GM12878 (cell line): ENCODE results near the gene MLXIPL. TPM values are rescaled to one million over a fixed set of nuclear protein-coding genes. Genes with fewer than 3 reads are reported as not detected.
"Not testable (repeated sequence)": the region's sequence is repeated elsewhere in the genome, so short reads cannot be mapped to it uniquely, and the experiment has no call there.

Experiments
- ATAC-seq: fragments of 200-7000 bp; cut with Tn5 transposase; 3 replicates; pipeline ENCODE4 v1.9.1; 2020; ENCODE audit warnings: mild to moderate bottlenecking, moderate library complexity
- BruUV-seq: library from RNA; stranded (reverse); fragments of 400-500 nt; replicated peaks from 2 replicates; lab custom pipeline; 2021; lab: Mats Ljungman, UMichigan
- CTCF ChIA-PET: fragments of 300-600 bp; sonication (Branson Sonifier 250); formaldehyde crosslinking; extraction: SDS; loops from one replicate; lab custom pipeline; 2021; ENCODE audit warnings: inconsistent platforms; lab: Yijun Ruan, JAX
- POLR2A ChIA-PET: fragments of 350-600 bp; formaldehyde crosslinking; extraction: SDS; loops from one replicate; lab custom pipeline; 2021; ENCODE audit warnings: inconsistent platforms; lab: Charles Lee
- RAD21 ChIA-PET: fragments of 300-600 bp; sonication (Branson Sonifier 250); formaldehyde crosslinking; loops from one replicate; lab custom pipeline; 2023; ENCODE audit warnings: antibody characterized with exemption; ENCODE audit not compliant: unreplicated experiment; lab: Charles Lee
- SMC1A ChIA-PET: fragments of 300-600 bp; sonication (Branson Sonifier 250); formaldehyde crosslinking; loops from one replicate; lab custom pipeline; 2023; ENCODE audit not compliant: unreplicated experiment, uncharacterized antibody; lab: Charles Lee
- DNase-seq: peaks from one replicate; pipeline ENCODE4 v3.0.0-alpha.2; 2011; ENCODE audit warnings: low read depth, low spot score
- FAIRE-seq: peaks from 3 replicates; lab custom pipeline; 2011; peaks lifted over from hg19 to GRCh38; lab: Jason Lieb, UNC
- H2AFZ ChIP-seq: 2 replicates; pipeline ENCODE4 v1.6.0; 2011; ENCODE audit warnings: low read depth, low read length, control low read depth; ENCODE audit not compliant: control insufficient read depth
- H3K27ac ChIP-seq: 2 replicates; pipeline ENCODE4 v1.5.1; 2011; ENCODE audit warnings: control low read depth; ENCODE audit not compliant: control insufficient read depth, insufficient read depth
- H3K27me3 ChIP-seq, 2 experiments: replicated peaks in 1 of 2; 2 replicates each; pipeline versions ENCODE4 v1.6.0 to v1.6.1; 2011; ENCODE audit warnings: low read length in 1 of 2; ENCODE audit not compliant: control insufficient read depth in 2 of 2, insufficient read depth in 2 of 2
- H3K36me3 ChIP-seq, 2 experiments: 2 replicates each; pipeline ENCODE4 v1.5.1; 2011; ENCODE audit warnings: low read length in 1 of 2; ENCODE audit not compliant: control insufficient read depth in 2 of 2, insufficient read depth in 2 of 2
- H3K4me1 ChIP-seq: 2 replicates; pipeline ENCODE4 v1.6.1; 2011; ENCODE audit warnings: mild to moderate bottlenecking, low read length, moderate library complexity, mixed read lengths; ENCODE audit not compliant: control insufficient read depth, insufficient read depth
- H3K4me2 ChIP-seq: 2 replicates; pipeline ENCODE4 v1.6.0; 2011; ENCODE audit warnings: control low read depth; ENCODE audit not compliant: control insufficient read depth, insufficient read depth
- H3K4me3 ChIP-seq: fragments of 200-600 bp; sonication (generic); 2 replicates; pipeline ENCODE4 v1.5.1; 2016
- H3K79me2 ChIP-seq: 2 replicates; pipeline ENCODE4 v1.6.0; 2011; ENCODE audit warnings: low read length; ENCODE audit not compliant: control insufficient read depth, insufficient read depth
- H3K9ac ChIP-seq: 2 replicates; pipeline ENCODE4 v1.8.0; 2011; ENCODE audit warnings: low read length, control low read depth, mixed read lengths; ENCODE audit not compliant: control insufficient read depth, insufficient read depth
- H3K9me3 ChIP-seq: replicated peaks from 3 replicates; pipeline ENCODE4 v1.5.1; 2011; ENCODE audit warnings: mild to moderate bottlenecking, low read length; ENCODE audit not compliant: control insufficient read depth, insufficient read depth
- H4K20me1 ChIP-seq: 2 replicates; pipeline ENCODE4 v1.6.0; 2011; ENCODE audit not compliant: control insufficient read depth, insufficient read depth
- ATF7 ChIP-seq: fragments of 450-650 bp; IDR thresholded peaks from 2 replicates; pipeline ENCODE4 v1.6.1; 2016; ENCODE audit warnings: low read depth, mild to moderate bottlenecking
- POLR2AphosphoS5 ChIP-seq: IDR thresholded peaks from 2 replicates; pipeline ENCODE4 v1.6.1; 2011; ENCODE audit warnings: mild to moderate bottlenecking, low read length, inconsistent platforms
- ZNF207 ChIP-seq: fragments of 450-650 bp; IDR thresholded peaks from 2 replicates; pipeline ENCODE4 v1.6.1; 2014; ENCODE audit warnings: antibody characterized with exemption, mild to moderate bottlenecking, borderline replicate concordance
- ZNF384 ChIP-seq: IDR thresholded peaks from 2 replicates; pipeline ENCODE4 v1.6.1; 2012; ENCODE audit warnings: low read depth, mild to moderate bottlenecking, low read length, improper control_type of control experiment, borderline replicate concordance
- WGBS: methylation state at CpG from one replicate; pipeline ENCODE4 v1.1.6; 2016; ENCODE audit warnings: low lambda C conversion rate; ENCODE audit not compliant: insufficient replicate concordance, insufficient coverage; ENCODE audit errors: missing lambda C conversion rate; 5-methylcytosine and 5-hydroxymethylcytosine counted together
- in situ Hi-C: fragments of 300-500 bp; cut with MboI; formaldehyde crosslinking; loops from 9 replicates; pipeline ENCODE4 v1.14.3; 2018; ENCODE audit warnings: mixed read lengths
- intact Hi-C: fragments of 100-400 bp; cut with micrococcal nuclease; formaldehyde crosslinking; loops from one replicate; pipeline ENCODE4 v1.14.2; 2022; ENCODE audit not compliant: unreplicated experiment
- polyA plus RNA-seq, 11 experiments: library from polyadenylated mRNA; depleted of rRNA in 4 of 11; unstranded in 6 of 11; stranded (reverse) in 5 of 11; fragments of >200 nt; fragmentation: Nextera tagmentation in 4 of 11; fragmentation: Illumina TruSeq in 1 of 11; extraction: Ambion mirVana in 4 of 11; extraction: Trizol in 1 of 11; gene quantifications; 1 replicate in 1 of 11; 2 replicates in 10 of 11; pipeline versions ENCODE4 v1.2.1 to v1.2.3, GENCODE V29; 2011 to 2016; ENCODE audit warnings: inconsistent platforms in 2 of 11, missing spikeins in 2 of 11, low read depth in 1 of 11
- total RNA-seq, 4 experiments: library from RNA; depleted of rRNA in 3 of 4; stranded (reverse); fragments of >200 nt in 3 of 4; fragmentation: Illumina TruSeq in 1 of 4; extraction: Trizol in 1 of 4; gene quantifications; 2 replicates each; pipeline versions ENCODE4 v1.2.1 to v1.2.3, GENCODE V29; 2013 to 2021
- TF ChIP-seq, protein P1 (sequence below), 3 experiments: IDR thresholded peaks in 2 of 3; conservative IDR thresholded peaks in 1 of 3; 2 replicates each; pipeline ENCODE4 v1.5.1; 2011; ENCODE audit warnings: low read depth in 3 of 3, low read length in 3 of 3, mild to moderate bottlenecking in 3 of 3, control low read depth in 2 of 3, moderate library complexity in 2 of 3, inconsistent platforms in 1 of 3, mixed read lengths in 1 of 3; ENCODE audit not compliant: control insufficient read depth in 2 of 3, insufficient read depth in 1 of 3; ENCODE audit errors: extremely low read depth in 1 of 3

MLXIPL gene
- total and polyA plus RNA-seq, 10 of the 15 experiments (the other 5 are each of a cell fraction or from before 2014, with no cell fraction given): 0.21 TPM; not detected in 9

DNA sequence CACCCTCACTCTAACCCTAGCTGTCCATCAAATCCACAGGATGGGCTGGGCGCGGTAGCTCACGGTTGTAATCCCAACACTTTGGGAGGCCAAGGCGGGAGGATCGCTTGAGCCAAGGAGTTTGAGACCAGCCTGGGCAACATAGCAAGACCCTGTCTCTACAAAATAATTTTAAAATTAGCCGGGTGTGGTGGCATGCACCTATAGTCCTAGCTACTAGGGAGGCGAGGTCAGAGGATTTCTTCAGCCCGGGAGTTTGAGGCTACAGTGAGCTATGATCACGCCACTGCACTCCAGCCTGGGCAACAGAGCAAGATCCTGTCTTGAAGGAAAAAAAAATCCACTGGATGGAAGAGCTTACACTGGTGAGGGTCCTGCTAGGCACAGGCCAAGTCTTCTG is 6.8 kb downstream of the MLXIPL start:
- DNase-seq, H2AFZ ChIP-seq, H3K27ac ChIP-seq, H3K4me3 ChIP-seq, ATAC-seq, H4K20me1 ChIP-seq, H3K9me3 ChIP-seq, BruUV-seq, H3K27me3 ChIP-seq, SMC1A ChIA-PET, H3K9ac ChIP-seq, intact Hi-C loops, FAIRE-seq, H3K36me3 ChIP-seq, H3K79me2 ChIP-seq, H3K4me2 ChIP-seq, H3K4me1 ChIP-seq, in situ Hi-C loops: not testable (repeated sequence)
- ChIA-PET CTCF (interaction anchor here (2.1 kb wide), 1 partner anchor 11 kb away, joined by 7 read pairs; no protein-coding TSS in a partner anchor), POLR2A (interaction anchor here (0.6 kb wide), 1 partner anchor 26 kb away, joined by 3 read pairs; no protein-coding TSS in a partner anchor), RAD21 (interaction anchor here (0.6 to 1.0 kb wide), 2 partner anchors 11 to 60 kb away, joined by 3 to 4 read pairs; partner anchors contain the start of gene BCL7B)
- WGBS: 61% methylated on average over 9 of the region's 9 CpGs

DNA sequence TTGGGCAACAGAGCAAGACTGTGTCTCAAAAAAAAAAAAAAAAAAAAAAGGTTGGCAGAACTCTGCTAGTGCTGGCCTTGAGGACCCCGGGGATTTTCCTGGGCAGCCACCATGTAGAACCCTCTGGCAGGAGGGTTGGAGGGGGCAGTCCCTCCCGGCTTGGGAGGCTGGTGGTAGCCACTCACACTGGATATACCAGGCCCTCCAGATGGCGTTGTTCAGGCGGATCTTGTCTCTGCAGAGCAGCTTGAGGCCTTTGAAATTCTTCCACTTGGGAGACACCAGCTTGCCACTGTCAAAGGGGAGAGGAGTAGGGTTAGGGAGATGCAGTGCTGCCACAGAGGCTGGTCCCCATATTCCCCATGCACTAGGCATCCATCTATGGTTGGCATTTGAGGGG is 8.4 kb downstream of the MLXIPL start:
- CTCF ChIA-PET: interaction anchor here (1.1 to 1.7 kb wide), 2 partner anchors 10 to 118 kb away, joined by 4 to 10 read pairs; no protein-coding TSS in a partner anchor
- DNase-seq: no peak
- no peak overlapping the region for H2AFZ ChIP-seq
- H4K20me1 ChIP-seq: no peaks in the 10 kb centered on the region
- no peak for FAIRE-seq
- H3K27ac ChIP-seq: no peak overlapping the region
- no peaks in the 10 kb centered on the region for H3K79me2 ChIP-seq
- POLR2A ChIA-PET: interaction anchor here (0.7 kb wide), 1 partner anchor 34 kb away, joined by 6 read pairs; no protein-coding TSS in a partner anchor
- H3K36me3 ChIP-seq: no peaks in the 10 kb centered on the region
- no peak overlapping the region for H3K4me3 ChIP-seq
- RAD21 ChIA-PET: no interaction called here
- in situ Hi-C loops (no loop called here), intact Hi-C loops (no loop called here)
- H3K9me3 ChIP-seq: no peaks in the 10 kb centered on the region
- BruUV-seq: no TSS peak
- WGBS: 43% methylated on average over 4 of the region's 4 CpGs
- H3K4me2 ChIP-seq: no peak overlapping the region
- TF ChIP-seq, protein P1, sequence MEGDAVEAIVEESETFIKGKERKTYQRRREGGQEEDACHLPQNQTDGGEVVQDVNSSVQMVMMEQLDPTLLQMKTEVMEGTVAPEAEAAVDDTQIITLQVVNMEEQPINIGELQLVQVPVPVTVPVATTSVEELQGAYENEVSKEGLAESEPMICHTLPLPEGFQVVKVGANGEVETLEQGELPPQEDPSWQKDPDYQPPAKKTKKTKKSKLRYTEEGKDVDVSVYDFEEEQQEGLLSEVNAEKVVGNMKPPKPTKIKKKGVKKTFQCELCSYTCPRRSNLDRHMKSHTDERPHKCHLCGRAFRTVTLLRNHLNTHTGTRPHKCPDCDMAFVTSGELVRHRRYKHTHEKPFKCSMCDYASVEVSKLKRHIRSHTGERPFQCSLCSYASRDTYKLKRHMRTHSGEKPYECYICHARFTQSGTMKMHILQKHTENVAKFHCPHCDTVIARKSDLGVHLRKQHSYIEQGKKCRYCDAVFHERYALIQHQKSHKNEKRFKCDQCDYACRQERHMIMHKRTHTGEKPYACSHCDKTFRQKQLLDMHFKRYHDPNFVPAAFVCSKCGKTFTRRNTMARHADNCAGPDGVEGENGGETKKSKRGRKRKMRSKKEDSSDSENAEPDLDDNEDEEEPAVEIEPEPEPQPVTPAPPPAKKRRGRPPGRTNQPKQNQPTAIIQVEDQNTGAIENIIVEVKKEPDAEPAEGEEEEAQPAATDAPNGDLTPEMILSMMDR (IDR thresholded peaks at IDR 0.05 in 2 of 3, conservative IDR thresholded peaks at IDR 0.05 in 1 of 3; ENCODE audit: control insufficient read depth in 2 of 3, extremely low read depth in 1 of 3, insufficient read depth in 1 of 3, low read depth in 3 of 3, low read length in 3 of 3): peak in 1 of 3 experiments; percentile 3; a peak in 1 of 6 replicates
- TF ChIP-seq ZNF384 (no peak), ZNF207 (no peak), POLR2AphosphoS5 (no peak), ATF7 (no peak)
- no peak overlapping the region for H3K9ac ChIP-seq
- H3K27me3 ChIP-seq: no peaks in the 10 kb centered on the region; a peak in 2 of 4 replicates
- no peaks in the 10 kb centered on the region for H3K4me1 ChIP-seq
- peak; percentile 55 for ATAC-seq
- SMC1A ChIA-PET: interaction anchor here (1.2 to 1.3 kb wide), 2 partner anchors 9 to 117 kb away, joined by 3 read pairs; no protein-coding TSS in a partner anchor

DNA sequence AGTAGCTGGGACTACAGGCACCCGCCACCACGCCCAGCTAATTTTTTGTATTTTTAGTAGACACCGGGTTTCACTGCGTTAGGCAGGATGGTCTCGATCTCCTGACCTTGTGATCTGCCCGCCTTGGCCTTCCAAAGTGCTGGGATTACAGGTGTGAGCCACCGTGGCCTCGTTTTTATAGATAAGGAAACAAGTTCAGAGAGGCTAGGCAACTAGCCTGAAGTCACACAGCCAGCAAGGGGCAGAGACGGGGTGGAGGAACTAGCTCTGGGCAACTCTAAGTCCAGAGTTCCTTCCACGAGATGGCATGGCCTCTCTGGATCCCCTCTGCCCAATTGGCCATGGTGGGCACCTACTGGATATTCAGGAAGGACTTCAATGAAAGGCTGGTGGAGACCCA is 9.4 kb downstream of the MLXIPL start:
- intact Hi-C loops: loop anchor here (5.0 kb wide), 1 partner anchor 52 kb away; the partner anchor contains the start of gene VPS37D
- FAIRE-seq, H3K9ac ChIP-seq, DNase-seq, H3K4me2 ChIP-seq, H3K27me3 ChIP-seq, H3K4me1 ChIP-seq, H3K36me3 ChIP-seq, H4K20me1 ChIP-seq, H2AFZ ChIP-seq, BruUV-seq, H3K4me3 ChIP-seq, H3K9me3 ChIP-seq, H3K79me2 ChIP-seq, H3K27ac ChIP-seq, in situ Hi-C loops, ATAC-seq, RAD21 ChIA-PET: not testable (repeated sequence)
- ChIA-PET SMC1A (interaction anchor here (1.3 kb wide), 1 partner anchor 118 kb away, joined by 3 read pairs; no protein-coding TSS in a partner anchor), POLR2A (interaction anchor here (0.6 kb wide), 1 partner anchor 16 kb away, joined by 3 read pairs; no protein-coding TSS in a partner anchor), CTCF (interaction anchor here (1.1 to 1.7 kb wide), 3 partner anchors 9 to 119 kb away, joined by 4 to 10 read pairs (median 6); no protein-coding TSS in a partner anchor)
- WGBS: 40% methylated on average over 10 of the region's 10 CpGs
